ENCODE results near the gene PDIA5. TPM values are rescaled to one million over a fixed set of nuclear protein-coding genes. Genes with fewer than 3 reads are reported as not detected.
A peak's percentile ranks its signal among the peaks of the same experiment; 100 is the strongest.

PDIA5 gene
- total RNA-seq, 1 donor from 2014 or later, result 6.0 TPM

GRCh38 chr3:123194552-123194951 is 127.7 kb downstream of the PDIA5 start:
- Histone ChIP-seq H3K27ac (replicated peaks) (no peak overlapping the region), H3K27me3 (ENCODE audit: low read depth) (no peaks in the 10 kb centered on the region), H3K9me3 (replicated peaks) (no peaks in the 10 kb centered on the region), H3K4me1 (peaks cover 16% of the 10 kb centered on the region), H3K4me3 (no peak overlapping the region), H3K36me3 (no peaks in the 10 kb centered on the region)
- TF ChIP-seq CTCF (IDR thresholded peaks at IDR 0.05; ENCODE audit: borderline replicate concordance), result peak; percentile 49
- DNase-seq, result no peak
- intact Hi-C loops (cut with micrococcal nuclease), result no loop called here

GRCh38 chr3:123198372-123198771 is 131.5 kb downstream of the PDIA5 start:
- Histone ChIP-seq H3K9me3 (replicated peaks) (no peaks in the 10 kb centered on the region), H3K4me3 (no peak overlapping the region), H3K4me1 (peaks cover 32% of the 10 kb centered on the region), H3K36me3 (no peaks in the 10 kb centered on the region), H3K27ac (replicated peaks) (no peak overlapping the region), H3K27me3 (ENCODE audit: low read depth) (no peaks in the 10 kb centered on the region)
- TF ChIP-seq CTCF (IDR thresholded peaks at IDR 0.05; ENCODE audit: borderline replicate concordance), result no peak
- no peak for DNase-seq
- intact Hi-C loops (cut with micrococcal nuclease), result no loop called here

GRCh38 chr3:123201223-123201556 is 134.4 kb downstream of the PDIA5 start:
- no peak for TF ChIP-seq CTCF (IDR thresholded peaks at IDR 0.05; ENCODE audit: borderline replicate concordance)
- Histone ChIP-seq H3K4me3 (peak overlapping the region; percentile 97), H3K27ac (replicated peaks) (peak overlapping the region; percentile 84), H3K27me3 (ENCODE audit: low read depth) (no peaks in the 10 kb centered on the region), H3K36me3 (no peaks in the 10 kb centered on the region), H3K9me3 (replicated peaks) (no peaks in the 10 kb centered on the region), H3K4me1 (peaks cover 23% of the 10 kb centered on the region)
- no peak for DNase-seq
- intact Hi-C loops (cut with micrococcal nuclease), result no loop called here

- no peaks in the 10 kb centered on the region for H3K36me3 ChIP-seq
- TF ChIP-seq CTCF (IDR thresholded peaks at IDR 0.05; ENCODE audit: borderline replicate concordance), result no peak
- intact Hi-C loops (cut with micrococcal nuclease), result no loop called here
- H3K27me3 ChIP-seq (ENCODE audit: low read depth), result no peaks in the 10 kb centered on the region
- DNase-seq, result peak; percentile 91
- peak within 1 kb of the TSS; percentile 97 for H3K4me3 ChIP-seq
- peak within 1 kb of the TSS; percentile 84 for H3K27ac ChIP-seq (replicated peaks)
- H3K9me3 ChIP-seq (replicated peaks), result no peaks in the 10 kb centered on the region
- peaks cover 23% of the 10 kb centered on the region for H3K4me1 ChIP-seq
Measured at GRCh38 chr3:123201557-123202427, 135.0 kb downstream of the PDIA5 start, which contains the start of gene SEC22A. Gene SEC22A (plus strand): TSS chr3:123201943. CDS start chr3:123209218, 7,275 bp downstream.

- intact Hi-C loops (cut with micrococcal nuclease), result no loop called here
- H3K36me3 ChIP-seq, result no peaks in the 10 kb centered on the region
- H3K9me3 ChIP-seq (replicated peaks), result no peaks in the 10 kb centered on the region
- peaks cover 23% of the 10 kb centered on the region for H3K4me1 ChIP-seq
- H3K27me3 ChIP-seq (ENCODE audit: low read depth), result no peaks in the 10 kb centered on the region
- no peak for TF ChIP-seq CTCF (IDR thresholded peaks at IDR 0.05; ENCODE audit: borderline replicate concordance)
- no peak for DNase-seq
- peak overlapping the region; percentile 84 for H3K27ac ChIP-seq (replicated peaks)
- H3K4me3 ChIP-seq, result peak overlapping the region; percentile 97
Measured at GRCh38 chr3:123202451-123202850, 135.6 kb downstream of the PDIA5 start.

Small RNAs within 50 kb of the gene (microRNA-seq; reads per million reads assigned to microRNA genes)
- not detected for gene MIR7110

Other genes starting within 250 kb of the PDIA5 start
- gene SEMA5B, start 39.3 kb upstream of the PDIA5 start, total RNA-seq, result 5.3 TPM
- 9.5 TPM for gene SEC22A, start 134.9 kb downstream of the PDIA5 start, total RNA-seq